IPS DF 19.7 (cell line): ENCODE measurements around the gene ARMC3.
"Not testable (repeated sequence)": the region's sequence is repeated elsewhere in the genome, so short reads cannot be mapped to it uniquely, and the experiment has no call there.

Source experiments
- DNase-seq: peaks from one replicate; pipeline ENCODE4 v3.0.0-alpha.2; 2013; ENCODE audit warnings: low read depth, low spot score

Gene ARMC3

GRCh38 chr10:23047201-23048050, 119.6 kb downstream of the ARMC3 start:
- DNase-seq, result no peak

DNA sequence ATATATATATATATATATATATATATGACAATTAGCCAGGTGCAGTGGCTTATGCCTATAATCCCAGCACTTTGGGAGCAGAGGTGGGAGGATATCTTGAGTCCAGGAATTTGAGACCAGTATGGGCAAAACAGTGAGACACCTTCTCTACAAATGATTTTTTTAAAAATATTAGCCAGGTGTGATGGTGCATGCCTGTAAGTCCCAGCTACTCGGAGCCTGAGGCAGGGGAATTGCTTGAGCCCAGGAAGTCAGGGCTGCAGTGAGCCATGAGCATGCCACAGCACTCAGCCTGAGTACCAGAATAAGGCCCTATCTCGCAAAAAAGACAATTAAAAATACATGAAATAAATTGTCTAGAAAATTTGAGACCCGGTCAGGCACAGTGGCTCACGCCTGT, 120.3 kb downstream of the ARMC3 start:
- DNase-seq, result no peak

DNA sequence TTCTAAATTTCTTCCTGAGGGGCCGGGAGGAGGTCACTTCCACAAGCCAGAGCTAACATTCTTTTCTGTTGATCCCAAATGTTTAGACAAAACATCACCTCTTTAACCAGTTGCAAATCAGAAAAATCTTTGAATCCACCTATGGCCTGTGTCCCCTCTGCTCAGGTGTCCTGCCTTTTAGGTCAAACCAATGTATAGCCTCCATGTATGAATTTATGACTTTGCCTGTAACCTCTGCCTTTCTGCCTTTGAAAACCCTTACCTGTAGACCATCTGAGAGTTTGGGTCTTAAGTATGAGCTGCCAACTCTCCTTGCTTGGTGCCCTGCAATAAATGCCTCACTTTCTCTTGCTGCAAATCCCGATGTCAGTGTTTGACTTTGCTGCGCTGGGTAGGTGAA, 123.4 kb downstream of the ARMC3 start:
- DNase-seq, result no peak

DNA sequence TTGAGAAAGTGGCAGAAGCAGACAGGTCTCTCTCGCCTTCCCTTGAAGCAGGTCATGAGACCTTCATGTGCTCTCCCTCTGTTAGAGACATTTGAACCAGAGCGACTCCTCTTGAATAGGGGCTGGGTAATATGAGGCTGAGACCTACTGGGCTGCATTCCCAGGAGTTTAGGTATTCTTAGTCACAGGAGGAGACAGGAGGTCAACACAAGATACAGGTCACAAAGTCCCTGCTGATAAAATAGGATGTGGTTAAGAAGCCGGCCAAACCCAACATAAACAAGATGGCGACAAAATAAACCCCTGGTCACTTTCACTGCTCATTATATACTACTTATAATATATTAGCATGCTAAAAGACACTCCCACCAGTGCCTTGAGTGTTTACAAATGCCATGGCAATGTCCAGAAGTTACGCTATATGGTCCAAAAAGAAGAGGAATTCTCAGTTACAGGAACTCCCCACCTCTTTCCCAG, 124.0 kb downstream of the ARMC3 start:
- no peak for DNase-seq

- DNase-seq, result no peak
Observed at GRCh38 chr10:23053036-23053435, 125.2 kb downstream of the ARMC3 start.

DNA sequence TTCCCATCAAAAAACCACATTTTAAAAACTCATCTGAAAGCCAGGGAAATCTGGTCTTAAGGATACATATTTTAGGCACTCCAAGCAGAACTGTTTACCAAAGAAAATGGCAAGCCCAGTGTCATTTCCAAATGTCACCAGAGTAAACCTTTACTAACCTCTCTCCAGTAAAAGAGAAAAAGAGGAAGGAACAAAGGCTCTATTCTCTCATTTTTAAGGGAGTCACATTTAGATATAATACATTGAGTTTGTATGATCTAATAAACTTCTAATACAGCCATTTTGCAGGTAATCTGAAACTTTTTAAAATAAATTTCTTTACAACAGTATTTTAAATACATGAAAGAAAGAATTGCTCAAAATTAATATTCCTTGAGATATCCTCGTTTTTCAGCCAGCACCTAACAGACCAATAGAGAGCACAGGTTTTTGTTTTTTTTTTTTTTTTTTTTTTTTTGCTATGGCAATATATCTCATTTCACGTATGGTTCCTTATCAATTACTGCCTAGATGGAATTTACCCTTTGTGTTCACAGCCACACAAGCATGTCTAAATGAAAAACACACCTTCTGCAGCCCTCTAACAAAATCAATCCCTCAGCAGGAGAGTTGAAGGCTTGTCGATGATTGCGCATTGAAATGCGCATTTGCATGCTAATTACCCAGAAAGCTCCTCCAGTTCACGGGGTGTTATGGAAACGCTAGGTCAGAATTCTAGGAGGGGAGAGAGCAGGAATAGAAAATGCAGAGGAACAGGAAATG, 127.8 kb downstream of the ARMC3 start:
- DNase-seq, result no peak

- DNase-seq, result no peak
Observed at GRCh38 chr10:23056186-23056579, 128.3 kb downstream of the ARMC3 start.

DNA sequence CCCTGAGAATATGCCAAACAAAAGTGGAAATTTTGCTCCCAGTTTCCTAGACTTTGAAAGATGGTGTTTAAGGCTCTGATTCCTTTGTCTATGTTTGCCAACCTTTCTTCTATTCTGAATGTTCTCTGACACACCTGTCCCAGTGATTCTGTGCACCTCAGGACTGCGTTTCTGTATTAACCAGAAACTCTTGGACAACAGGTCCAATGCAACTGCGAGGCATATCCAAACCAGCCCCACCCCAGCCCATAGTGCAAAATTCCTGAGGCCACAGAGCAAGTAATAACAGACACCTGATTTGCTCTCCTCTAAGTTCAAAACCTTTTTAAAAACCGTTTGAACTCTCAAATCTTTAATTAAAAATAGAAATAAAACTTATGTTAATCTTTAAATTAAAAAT, 130.5 kb downstream of the ARMC3 start:
- DNase-seq, result no peak

DNA sequence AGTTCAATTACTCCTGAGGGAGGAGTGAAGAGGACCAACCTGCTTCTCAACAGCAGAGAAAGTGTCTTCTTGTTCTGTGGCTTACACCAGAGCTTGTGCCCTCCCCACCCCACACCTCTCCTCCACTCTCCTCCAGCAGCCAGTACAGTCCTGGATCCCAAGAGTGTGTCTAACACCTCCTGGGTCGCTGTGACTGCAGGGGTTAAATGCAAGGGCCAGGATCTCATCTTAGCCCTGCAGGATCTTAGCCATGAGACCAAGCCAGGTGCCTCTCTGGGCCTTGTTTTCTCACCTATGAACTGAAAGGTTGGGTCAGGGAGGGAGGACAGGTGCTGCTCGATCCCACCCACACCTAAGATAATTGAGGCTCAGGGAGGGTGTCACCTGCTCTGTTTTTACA, 133.1 kb downstream of the ARMC3 start:
- DNase-seq, result no peak

- DNase-seq, result no peak
Observed at GRCh38 chr10:23063045-23063972, 135.5 kb downstream of the ARMC3 start.

DNA sequence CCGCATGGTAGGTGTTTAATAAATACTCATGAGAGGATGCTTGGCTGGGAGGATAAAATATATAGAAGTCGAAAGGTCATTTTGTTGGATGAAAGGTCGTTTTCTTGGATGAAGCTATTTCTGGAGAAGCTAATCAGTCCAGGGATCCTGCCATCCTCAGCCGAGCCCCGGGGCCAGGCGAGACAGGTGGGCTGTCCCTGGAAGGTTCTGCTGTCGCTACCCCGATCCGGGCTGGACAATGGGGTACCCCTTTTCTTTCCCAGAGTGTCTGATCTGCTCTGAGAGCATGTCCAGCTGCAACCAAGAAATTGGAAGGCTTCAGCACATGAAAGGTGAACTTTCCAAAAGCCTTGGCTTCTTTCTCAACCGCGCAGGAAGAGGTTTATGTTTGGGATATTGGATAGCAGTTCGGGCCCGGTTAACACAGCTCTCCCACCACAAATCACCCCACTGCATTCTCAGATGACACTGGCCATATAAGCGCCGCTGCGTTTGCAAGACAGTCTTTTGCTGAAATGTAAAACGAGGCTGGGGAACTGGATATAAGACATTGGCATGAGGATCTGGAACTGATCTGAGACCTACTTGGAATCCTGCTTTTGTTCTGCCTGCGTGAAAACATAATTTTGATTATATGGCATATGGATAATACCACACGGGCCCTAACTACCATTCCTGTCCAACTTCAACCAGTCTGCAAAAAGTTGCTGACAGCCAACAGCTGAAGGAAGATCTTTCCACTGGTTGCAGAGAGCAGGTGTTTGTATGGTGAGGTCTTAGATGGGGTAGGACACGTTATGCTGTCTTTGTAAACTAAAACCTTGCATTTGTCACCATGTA, 136.3 kb downstream of the ARMC3 start:
- no peak for DNase-seq

- not testable (repeated sequence) for DNase-seq
Observed at GRCh38 chr10:23064813-23065114, 136.9 kb downstream of the ARMC3 start.

DNA sequence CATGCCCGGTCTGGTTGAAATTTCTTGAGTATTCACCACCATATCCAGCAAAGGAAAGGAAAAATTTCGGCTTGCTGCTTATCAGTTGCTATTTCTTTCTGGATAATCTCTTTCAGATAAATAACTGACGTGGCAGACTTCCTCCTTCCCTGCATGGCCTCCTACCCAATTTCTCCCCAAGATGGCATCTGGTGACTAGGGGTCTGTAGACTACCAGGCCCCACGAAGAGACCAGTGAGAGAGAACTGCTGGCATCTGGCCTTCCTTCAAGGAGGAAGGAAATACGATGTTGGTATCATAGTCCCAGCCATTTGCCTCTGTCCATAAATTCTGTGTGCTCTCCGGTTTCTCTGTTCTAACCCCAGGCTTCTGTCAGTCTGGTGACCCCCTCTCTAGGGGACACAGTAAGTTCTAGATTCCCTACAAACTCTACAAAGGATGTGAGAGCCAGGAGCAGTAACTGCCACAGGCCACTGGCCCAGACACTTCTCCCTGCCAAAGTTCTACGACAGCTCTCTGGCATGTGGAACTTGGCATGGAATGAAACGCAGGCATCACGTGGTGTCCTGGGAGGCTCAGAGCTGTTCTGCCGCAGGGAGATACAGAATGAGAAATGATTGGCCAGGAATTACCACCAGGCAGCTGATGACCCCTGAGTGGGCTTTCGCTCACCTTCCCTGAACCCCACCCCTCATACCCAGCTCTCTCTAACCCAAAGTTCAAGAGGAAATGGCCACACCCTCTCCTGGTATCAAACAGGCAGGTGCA, 137.5 kb downstream of the ARMC3 start:
- DNase-seq, result no peak

GRCh38 chr10:23067337-23067736, 139.5 kb downstream of the ARMC3 start:
- no peak for DNase-seq

- DNase-seq, result peak; percentile 64
Observed at GRCh38 chr10:23067939-23068775, 140.3 kb downstream of the ARMC3 start.

DNA sequence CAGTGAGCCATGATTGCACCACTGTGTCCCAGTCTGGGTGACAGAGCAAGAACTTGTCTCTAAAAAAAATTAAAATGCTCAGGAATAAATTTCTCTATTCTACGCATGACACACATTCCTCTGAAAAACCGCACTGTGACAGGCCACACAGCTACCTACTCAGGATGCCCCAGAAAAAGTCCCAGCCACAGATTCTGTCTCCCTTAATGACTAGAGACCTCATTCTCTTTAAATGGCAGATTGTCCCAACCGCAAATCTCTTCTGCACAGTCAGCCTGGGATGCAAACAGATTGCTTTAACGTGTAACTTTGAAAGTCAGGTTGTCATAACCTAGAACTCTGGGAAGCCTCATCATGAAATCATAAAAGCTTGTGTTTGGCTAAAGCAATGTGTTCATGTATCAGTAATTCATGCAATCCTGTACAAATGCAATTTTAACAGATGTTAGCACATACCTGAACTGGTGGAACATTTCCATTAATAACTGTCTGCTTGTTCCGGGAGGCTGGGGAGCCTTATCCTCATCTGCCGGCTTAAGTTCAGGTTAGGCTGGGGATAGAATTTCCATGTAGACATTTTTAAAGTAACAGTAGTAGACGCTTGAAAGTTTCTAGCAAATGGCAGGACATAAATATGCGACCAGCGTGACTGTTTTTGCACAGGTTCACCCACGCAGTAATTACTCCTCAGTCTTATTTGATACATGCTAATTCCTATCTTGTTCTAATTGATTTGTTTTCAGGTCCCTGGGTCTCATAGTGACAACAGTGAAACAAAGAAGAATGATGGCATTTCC, 141.4 kb downstream of the ARMC3 start:
- no peak for DNase-seq

DNA sequence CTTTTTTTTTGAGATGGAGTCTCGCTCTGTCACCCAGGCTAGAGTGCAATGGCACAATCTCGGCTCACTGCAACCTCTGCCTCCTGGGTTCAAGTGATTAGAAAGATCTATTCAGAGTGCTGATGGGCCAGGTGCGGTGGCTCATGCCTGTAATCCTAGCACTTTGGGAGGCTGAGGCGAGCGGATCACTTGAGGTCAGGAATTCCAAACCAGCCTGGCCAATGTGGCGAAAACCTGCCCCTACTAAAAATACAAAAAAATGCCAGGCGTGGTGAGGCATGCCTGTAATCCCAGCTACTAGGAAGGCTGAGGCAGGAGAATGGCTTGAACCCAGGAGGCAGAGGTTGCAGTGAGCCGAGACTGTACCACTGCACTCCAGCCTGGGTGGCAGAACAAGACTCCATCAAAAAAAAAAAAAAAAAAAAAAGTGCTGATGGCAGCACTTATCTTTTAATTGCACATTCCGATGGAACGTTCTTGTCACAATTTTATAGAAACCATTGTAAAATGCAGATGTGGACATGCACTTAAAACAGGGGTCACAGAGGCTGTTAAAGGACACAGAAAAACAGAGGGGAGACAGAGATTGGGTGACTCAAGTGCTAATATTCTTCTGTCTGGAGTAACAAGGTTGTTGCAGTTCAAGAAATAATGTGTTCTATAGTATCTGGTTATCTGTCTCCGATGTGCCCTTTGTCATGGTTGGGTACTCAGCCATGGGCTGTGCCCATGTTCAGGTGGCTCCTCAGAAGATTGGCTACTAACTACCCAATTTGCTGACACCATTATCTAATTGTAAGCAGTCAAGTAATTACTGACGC, 142.4 kb downstream of the ARMC3 start:
- DNase-seq, result not testable (repeated sequence)

DNA sequence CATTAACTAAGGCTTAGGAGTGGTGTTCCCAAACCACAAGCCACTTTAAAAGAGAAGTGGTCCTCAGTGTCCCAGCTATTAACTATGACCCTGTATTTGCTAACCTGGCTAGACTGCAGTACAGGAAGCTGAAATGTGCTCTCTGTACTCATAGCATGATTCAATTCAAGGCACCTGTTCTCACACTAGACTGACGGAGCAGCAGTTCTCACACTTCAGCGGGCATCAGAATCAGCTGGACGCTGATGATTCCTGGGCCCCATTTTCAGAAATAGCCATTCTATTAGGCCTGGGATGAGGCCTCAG, 143.0 kb downstream of the ARMC3 start:
- DNase-seq, result no peak
